IgD-negative memory B cell (primary cell): Measurements from ENCODE around the gene RPS6KA5. TPM values are rescaled to one million over a fixed set of nuclear protein-coding genes. Genes with fewer than 3 reads are reported as not detected.
A peak's percentile ranks its signal among the peaks of the same experiment; 100 is the strongest.
"Not testable (repeated sequence)": the region's sequence is repeated elsewhere in the genome, so short reads cannot be mapped to it uniquely, and the experiment has no call there.

Source experiments
- H3K27ac Mint-ChIP-seq, 3 donors: one replicate each; pipeline ENCODE4 v1.8.0; 2020 to 2022; ENCODE audit warnings: mild to moderate bottlenecking in 3 of 3, mixed read lengths in 3 of 3, moderate library complexity in 1 of 3
- H3K27me3 Mint-ChIP-seq: one replicate; pipeline ENCODE4 v1.8.0; 2021; ENCODE audit warnings: mixed read lengths
- H3K36me3 Mint-ChIP-seq: one replicate; pipeline ENCODE4 v1.8.0; 2020; ENCODE audit warnings: mild to moderate bottlenecking, mixed read lengths
- H3K4me1 Mint-ChIP-seq, 3 donors: one replicate each; pipeline ENCODE4 v1.8.0; 2020 to 2022; ENCODE audit warnings: mixed read lengths in 3 of 3, mild to moderate bottlenecking in 1 of 3
- H3K4me3 Mint-ChIP-seq, 4 donors: one replicate each; pipeline ENCODE4 v1.8.0; 2020 to 2022; ENCODE audit warnings: mild to moderate bottlenecking in 4 of 4, mixed read lengths in 4 of 4, moderate library complexity in 3 of 4
- H3K9me3 Mint-ChIP-seq, 3 donors: one replicate each; pipeline ENCODE4 v1.8.0; 2020 to 2021; ENCODE audit warnings: mixed read lengths in 3 of 3, mild to moderate bottlenecking in 1 of 3
- polyA plus RNA-seq: library from polyadenylated mRNA; unstranded; fragments of 300-500 nt; fragmentation: Illumina TruSeq; gene quantifications from one replicate; pipeline ENCODE4 v1.2.3, GENCODE V29; 2021

Gene RPS6KA5
- 19.0 TPM for polyA plus RNA-seq

DNA sequence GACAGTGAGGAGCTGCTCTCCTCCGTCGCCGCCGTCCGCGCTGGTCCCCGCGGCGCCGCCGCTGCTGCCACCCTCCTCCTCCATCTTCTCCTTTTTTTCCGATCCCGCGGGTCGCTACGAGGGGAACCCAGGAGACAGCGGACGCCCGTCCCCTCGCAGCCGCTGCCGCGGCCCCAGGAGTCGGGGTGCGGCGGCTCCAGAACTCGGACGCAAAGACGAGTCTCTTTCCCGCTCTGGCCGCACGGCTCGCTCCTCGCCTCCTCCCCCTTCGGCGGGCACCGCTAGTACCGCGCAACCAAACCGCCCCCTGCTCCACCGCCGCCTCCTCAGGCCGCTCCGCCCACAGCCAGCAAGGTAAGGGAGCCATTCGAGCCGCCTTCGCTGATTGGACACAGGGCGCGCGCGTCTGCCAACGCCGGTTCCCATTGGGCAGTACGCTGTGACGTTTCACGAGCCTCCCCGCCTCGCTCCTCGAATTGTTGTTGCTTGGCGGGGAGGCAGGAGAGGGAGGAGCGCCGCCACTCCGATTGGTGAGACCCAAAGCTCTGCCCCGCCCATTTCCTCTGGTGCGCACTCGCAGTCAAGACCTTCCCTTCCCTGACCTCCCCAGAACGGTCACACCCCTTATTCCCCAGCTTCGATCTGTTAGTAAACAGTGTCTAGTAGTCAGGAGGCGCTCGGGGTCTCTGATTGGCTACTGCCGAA lies at the start of gene RPS6KA5:
TSS of gene RPS6KA5 (minus strand) at position 291 of the 705 bp plus-strand sequence. CDS start at position 84, 207 bp downstream.
- H3K4me1 Mint-ChIP-seq = peaks cover 29 to 41% (median 38%) of the 10 kb centered on the region in 3 donors
- peak within 1 kb of the TSS in 3 of 4 donors; percentile 83 to 95 (median 94) for H3K4me3 Mint-ChIP-seq
- H3K36me3 Mint-ChIP-seq = peaks cover 1% of the 10 kb centered on the region
- H3K27me3 Mint-ChIP-seq = no peaks in the 10 kb centered on the region
- H3K9me3 Mint-ChIP-seq = no peaks in the 10 kb centered on the region
- H3K27ac Mint-ChIP-seq = peak within 1 kb of the TSS in 2 of 3 donors; percentile 25 to 64

DNA sequence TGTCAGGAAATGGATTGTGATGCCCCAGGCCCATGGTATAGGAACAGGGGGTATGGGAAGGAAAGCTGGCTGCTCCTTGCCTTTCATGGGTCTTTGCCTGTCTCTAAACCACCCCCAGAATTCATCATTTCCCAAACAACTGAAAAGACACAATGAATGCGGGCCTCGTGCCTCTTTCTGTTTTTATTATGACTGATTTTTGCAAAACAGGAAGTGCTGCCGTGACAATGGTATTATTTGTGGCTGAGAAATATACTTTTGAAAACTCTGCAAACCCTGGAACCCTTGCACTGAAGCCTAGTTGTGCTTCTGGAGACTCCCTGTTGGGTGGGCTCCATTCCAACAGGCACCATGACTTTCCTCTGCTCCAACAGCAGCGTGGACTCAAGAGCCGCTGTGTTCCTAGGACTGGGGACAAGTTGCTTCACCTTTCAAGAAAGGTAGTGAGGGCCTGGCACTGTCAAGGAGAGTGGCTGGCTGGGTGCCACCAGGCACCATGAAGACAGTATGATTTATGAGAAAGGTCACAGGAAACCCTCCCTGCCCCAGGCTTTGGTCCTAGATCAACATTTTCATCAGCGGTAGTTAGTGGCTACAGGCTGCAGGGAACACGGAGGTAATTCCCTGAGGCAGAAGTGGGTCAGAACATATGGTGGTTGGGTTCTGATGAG lies 48.6 kb upstream of the RPS6KA5 start:
- Mint-ChIP-seq H3K4me1 (peaks cover 28 to 33% (median 31%) of the 10 kb centered on the region in 3 donors), H3K4me3 (peak overlapping the region in 3 of 4 donors; percentile 10 to 61 (median 24)), H3K27ac (peak overlapping the region; percentile 36 to 94 (median 86))

DNA sequence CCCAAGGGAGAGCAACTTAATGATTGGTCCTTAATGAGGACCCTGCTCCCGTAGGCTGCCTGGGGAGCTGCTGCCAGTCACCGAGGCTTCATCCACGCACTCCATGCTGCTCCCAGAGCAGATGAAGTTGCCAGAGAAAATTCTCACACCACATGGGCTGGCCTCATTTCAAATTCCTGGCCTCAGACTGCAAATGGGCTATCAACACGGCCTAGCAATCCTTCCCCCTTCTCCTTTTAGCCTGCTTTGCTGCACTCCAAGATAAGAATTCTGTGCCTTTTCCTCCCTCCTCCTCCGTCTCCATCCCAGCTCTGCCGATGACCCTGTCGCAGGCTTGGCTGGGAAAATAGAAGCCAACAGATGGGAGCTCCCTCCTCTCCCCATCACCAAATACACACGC lies 42.7 kb upstream of the RPS6KA5 start:
- Mint-ChIP-seq H3K27me3 (no peaks in the 10 kb centered on the region), H3K27ac (no peak overlapping the region), H3K9me3 (no peaks in the 10 kb centered on the region), H3K4me3 (no peak overlapping the region), H3K4me1 (peaks cover 5 to 6% (median 6%) of the 10 kb centered on the region in 3 donors), H3K36me3 (peaks cover 3% of the 10 kb centered on the region)

More for the DNA sequence above, 48.6 kb upstream of the RPS6KA5 start:
- Mint-ChIP-seq H3K9me3 (no peaks in the 10 kb centered on the region), H3K27me3 (no peaks in the 10 kb centered on the region), H3K36me3 (no peaks in the 10 kb centered on the region)

DNA sequence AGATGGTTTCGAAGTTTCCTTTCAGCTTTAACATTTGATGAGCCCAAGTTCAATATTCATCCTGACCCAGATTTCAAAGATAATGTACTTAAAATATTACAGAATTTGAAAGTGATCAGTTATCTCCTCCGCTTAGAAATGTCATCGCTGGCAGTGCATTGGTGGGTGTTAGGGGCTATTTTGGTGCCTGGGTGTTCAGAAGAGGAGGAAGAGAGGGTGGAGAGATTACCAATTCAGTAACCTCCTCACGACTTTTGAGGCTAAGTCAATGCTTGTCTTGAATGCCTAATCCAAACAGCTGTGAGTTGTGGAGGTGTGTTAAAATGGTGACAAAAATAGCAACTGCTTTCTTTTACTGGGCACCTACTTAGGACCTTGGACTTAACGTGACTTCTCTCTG lies 39.7 kb upstream of the RPS6KA5 start:
- Mint-ChIP-seq H3K4me1 (peaks cover 0 to 3% (median 2%) of the 10 kb centered on the region in 3 donors), H3K36me3 (peaks cover 7% of the 10 kb centered on the region), H3K27me3 (no peaks in the 10 kb centered on the region), H3K4me3 (no peak overlapping the region), H3K9me3 (no peaks in the 10 kb centered on the region), H3K27ac (peak overlapping the region in 1 of 3 donors; percentile 88)

DNA sequence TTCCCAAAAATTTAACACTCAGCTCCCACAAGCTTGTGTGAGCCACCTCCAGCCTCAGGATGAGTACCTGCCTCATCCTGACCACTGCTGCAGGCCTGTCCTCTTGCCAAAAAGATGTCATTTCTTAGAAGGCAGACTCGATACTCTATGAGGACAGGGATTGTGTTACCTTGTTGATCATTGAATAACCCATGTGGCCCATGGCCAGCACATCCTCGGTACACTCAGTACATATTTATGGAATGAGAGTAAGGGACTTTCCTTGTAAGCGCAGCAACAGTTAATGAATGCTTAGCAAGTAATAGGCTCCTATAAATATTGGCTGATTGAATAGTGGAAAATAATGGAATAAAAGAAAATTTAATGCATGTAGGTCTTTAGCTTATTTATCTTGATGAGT lies 38.1 kb upstream of the RPS6KA5 start:
- Mint-ChIP-seq H3K9me3 (no peaks in the 10 kb centered on the region), H3K4me1 (peaks cover 0 to 3% (median 2%) of the 10 kb centered on the region in 3 donors), H3K4me3 (no peak overlapping the region), H3K27ac (no peak overlapping the region), H3K36me3 (peaks cover 6% of the 10 kb centered on the region), H3K27me3 (no peaks in the 10 kb centered on the region)

DNA sequence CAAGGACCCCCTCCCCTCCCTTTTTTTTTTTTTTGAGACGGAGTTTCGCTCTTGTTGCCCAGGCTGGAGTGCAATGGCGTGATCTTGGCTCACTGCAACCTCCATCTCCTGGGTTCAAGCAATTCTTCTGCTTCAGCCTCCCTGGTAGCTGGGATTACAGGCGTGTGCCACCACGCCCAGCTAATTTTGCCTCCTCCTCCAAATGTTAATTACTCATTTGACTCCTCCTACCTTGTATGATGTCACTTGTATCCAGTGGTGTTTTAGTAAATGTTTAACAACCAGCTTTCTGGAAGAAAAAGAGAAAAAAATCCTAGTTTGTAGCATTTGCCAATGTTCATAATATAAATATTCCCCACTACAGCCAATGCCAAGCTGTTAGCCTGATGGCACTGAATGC lies 37.2 kb upstream of the RPS6KA5 start:
- peak overlapping the region in 1 of 3 donors; percentile 86 for H3K27ac Mint-ChIP-seq
- H3K9me3 Mint-ChIP-seq, H3K36me3 Mint-ChIP-seq, H3K4me1 Mint-ChIP-seq, H3K27me3 Mint-ChIP-seq, H3K4me3 Mint-ChIP-seq: not testable (repeated sequence)

DNA sequence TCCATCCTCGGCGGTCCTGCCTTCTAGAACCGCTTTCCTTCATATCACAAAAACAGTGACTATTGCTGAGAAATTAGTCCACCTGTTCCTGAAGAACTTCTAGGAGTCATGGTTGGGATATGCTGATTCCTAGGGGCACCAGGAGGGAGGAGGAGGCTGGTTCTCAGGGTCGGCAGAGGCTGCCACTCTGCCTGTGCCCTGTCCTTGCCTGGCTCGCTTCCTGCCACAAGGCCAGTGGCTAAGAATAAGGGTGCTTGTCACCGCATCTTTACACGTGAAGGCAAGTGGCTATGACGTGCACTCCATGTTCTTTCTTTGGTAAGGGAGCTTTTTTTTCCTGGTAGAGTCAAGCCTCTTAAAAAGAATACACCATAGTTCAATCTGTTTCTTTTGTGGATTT lies 34.7 kb upstream of the RPS6KA5 start:
- H3K27ac Mint-ChIP-seq = no peak overlapping the region
- H3K36me3 Mint-ChIP-seq = peaks cover 4% of the 10 kb centered on the region
- no peaks in the 10 kb centered on the region for H3K9me3 Mint-ChIP-seq
- H3K4me1 Mint-ChIP-seq = peaks cover 0 to 3% (median 2%) of the 10 kb centered on the region in 3 donors
- no peaks in the 10 kb centered on the region for H3K27me3 Mint-ChIP-seq
- H3K4me3 Mint-ChIP-seq = no peak overlapping the region

DNA sequence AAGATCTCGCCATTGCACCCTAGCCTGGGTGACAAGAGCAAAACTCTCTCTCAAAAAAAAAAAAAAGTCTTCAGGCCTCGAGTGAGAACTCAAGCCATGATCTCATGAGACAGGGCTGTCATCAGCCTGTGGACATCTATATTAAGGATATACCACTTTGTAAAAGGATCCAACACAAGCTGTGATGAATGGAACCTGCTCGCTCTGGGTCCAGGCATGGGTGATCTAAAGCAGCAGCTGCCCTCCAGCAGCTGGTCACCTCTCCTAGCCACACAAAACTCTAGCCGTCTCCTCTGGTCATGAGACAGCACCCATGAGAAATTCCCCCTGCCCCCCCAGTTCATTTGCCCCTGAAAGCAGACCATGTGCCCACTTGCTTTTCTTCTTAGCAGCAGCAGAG lies 34.3 kb upstream of the RPS6KA5 start:
- H3K4me1 Mint-ChIP-seq = peaks cover 0 to 3% (median 2%) of the 10 kb centered on the region in 3 donors
- no peak overlapping the region for H3K27ac Mint-ChIP-seq
- H3K4me3 Mint-ChIP-seq = no peak overlapping the region
- H3K27me3 Mint-ChIP-seq = no peaks in the 10 kb centered on the region
- no peaks in the 10 kb centered on the region for H3K9me3 Mint-ChIP-seq
- peaks cover 4% of the 10 kb centered on the region for H3K36me3 Mint-ChIP-seq

DNA sequence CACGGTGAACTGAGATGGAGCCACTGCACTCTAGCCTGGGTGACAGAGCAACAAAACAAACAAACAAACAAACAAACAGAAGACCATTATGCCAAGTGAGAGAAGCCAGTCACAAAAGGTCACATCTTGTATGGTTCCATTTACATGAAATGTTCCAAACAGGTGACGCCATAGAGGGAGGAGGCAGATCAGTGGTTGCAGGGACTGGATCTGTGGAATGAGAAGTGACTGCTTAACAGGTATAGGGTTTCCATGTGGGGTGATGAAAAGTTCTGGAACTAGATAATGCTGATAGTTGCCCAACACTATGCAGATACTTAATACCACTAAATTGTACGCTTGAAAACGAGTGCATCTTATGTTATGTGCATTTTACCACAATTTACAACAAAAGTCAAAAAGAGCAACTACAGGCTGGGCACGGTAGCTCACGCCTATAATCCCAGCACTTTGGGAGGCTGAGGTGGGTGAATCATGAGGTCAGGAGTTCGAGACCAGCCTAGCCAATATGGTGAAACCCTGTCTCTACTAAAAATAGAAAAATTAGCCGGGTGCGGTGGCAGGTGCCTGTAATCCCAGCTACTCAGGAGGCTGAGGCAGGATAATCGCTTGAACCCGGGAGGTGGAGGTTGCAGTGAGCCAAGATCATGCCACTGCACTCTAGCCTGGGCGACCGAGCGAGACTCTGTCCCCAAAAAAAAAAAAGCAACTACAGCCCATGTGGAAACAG lies 33.5 kb upstream of the RPS6KA5 start:
- H3K27me3 Mint-ChIP-seq, H3K4me3 Mint-ChIP-seq, H3K36me3 Mint-ChIP-seq, H3K9me3 Mint-ChIP-seq, H3K27ac Mint-ChIP-seq, H3K4me1 Mint-ChIP-seq: not testable (repeated sequence)

DNA sequence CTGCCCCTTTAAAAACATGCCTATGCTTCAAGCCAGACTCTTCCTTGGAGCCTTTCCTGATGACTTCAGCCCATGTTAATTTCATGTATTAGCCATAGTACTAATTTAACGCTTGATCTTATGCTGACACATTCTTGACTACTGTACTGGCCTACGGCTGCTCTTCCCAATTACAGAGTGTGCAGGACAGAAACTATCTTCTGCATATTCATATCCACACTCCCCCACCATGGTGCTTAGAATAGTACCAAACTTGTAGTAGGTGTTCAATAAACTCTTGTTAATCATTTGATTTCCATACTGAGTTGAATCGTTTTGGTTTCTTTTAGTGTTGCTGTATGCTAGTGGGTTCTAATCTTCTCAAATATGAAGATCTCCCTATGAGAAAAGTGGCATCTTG lies 31.6 kb upstream of the RPS6KA5 start:
- no peak overlapping the region for H3K27ac Mint-ChIP-seq
- H3K27me3 Mint-ChIP-seq = no peaks in the 10 kb centered on the region
- H3K4me1 Mint-ChIP-seq = peaks cover 1 to 6% (median 5%) of the 10 kb centered on the region in 3 donors
- peaks cover 4% of the 10 kb centered on the region for H3K36me3 Mint-ChIP-seq
- no peaks in the 10 kb centered on the region for H3K9me3 Mint-ChIP-seq
- no peak overlapping the region for H3K4me3 Mint-ChIP-seq

DNA sequence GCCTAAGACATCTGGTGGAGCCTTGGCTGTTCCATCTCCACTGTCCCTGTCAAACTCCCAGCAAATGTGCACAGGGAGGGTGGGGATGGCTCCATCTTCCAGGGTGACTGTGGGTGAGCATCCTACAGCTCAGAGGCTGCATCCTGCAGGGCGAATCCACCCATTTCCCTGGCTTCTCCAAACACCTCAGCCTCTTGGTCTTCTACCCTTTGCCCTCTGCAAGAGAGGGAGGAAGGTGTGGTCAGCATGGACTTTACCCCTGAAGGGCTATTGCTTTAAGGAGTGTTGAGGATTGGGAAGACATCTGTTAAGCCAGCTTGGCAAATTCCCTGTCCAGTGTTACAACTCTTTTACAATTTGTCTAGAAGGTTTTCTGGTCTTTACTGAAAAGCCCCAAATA lies 30.3 kb upstream of the RPS6KA5 start:
- Mint-ChIP-seq H3K9me3 (no peaks in the 10 kb centered on the region), H3K36me3 (no peaks in the 10 kb centered on the region), H3K27ac (no peak overlapping the region), H3K4me3 (no peak overlapping the region), H3K4me1 (peaks cover 0 to 8% (median 7%) of the 10 kb centered on the region in 3 donors), H3K27me3 (no peaks in the 10 kb centered on the region)

DNA sequence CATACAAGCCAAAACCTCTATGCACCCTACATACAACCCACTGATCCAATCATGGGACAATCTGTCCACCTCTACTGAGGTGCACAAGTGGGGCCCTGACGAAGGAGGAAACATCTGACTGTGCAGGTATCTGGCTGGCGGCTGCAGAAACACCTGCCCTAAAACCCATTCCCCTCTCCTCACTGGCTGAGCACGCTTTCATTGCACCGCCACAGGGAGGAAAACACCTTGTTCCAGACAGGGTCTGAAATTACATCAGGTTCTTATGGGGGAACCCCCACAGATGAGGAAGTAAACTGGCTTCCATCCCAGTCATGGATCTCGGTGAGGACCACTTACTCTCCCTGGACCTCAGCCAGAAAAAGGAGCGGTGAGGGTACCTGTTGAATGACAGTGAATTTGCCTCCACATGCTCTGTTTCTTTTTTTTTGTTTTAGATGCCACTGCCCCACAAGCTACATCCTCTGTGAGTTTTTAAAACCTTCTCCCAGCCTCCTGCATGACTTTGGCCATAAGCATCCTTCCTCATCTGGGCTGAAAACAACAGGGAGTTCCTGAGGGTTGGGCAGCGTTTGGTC lies 29.6 kb upstream of the RPS6KA5 start:
- Mint-ChIP-seq H3K27ac (peak overlapping the region in 1 of 3 donors; percentile 76), H3K27me3 (no peaks in the 10 kb centered on the region), H3K36me3 (no peaks in the 10 kb centered on the region), H3K9me3 (no peaks in the 10 kb centered on the region), H3K4me1 (peaks cover 0 to 8% (median 7%) of the 10 kb centered on the region in 3 donors), H3K4me3 (no peak overlapping the region)

DNA sequence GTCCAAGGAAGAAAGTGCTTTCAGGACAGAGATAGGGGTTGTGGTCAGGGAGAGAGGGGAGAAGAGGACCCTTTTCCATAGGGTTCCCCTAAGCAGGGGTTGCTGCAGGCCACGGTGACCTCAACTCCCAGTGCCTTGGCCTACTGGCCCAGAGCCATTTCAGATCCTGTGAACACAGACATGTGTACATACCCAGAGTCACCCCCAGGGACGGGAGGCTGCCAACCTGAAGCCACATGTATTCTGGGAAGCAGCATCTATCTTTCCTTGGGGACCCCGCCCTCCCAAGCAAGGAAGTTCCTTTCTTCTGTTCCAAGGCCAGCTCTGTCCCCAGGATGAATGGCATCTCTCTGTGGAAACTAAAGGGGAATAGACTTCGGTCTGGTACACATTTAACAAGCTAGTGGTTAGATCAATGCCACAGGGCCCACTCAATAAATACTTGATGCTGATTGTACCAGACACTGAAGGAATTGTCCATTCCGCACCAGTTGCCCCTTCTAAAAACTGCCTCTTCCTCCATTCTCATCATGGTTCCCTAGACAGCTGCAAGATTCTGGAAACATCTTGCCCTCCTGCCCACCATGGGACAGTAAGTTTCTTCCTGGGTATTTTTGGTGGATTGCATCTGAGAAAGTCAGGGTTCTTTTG lies 28.3 kb upstream of the RPS6KA5 start:
- Mint-ChIP-seq H3K4me3 (no peak overlapping the region), H3K27ac (no peak overlapping the region), H3K36me3 (peaks cover 2% of the 10 kb centered on the region), H3K9me3 (no peaks in the 10 kb centered on the region), H3K4me1 (peaks cover 0 to 8% (median 7%) of the 10 kb centered on the region in 3 donors), H3K27me3 (no peaks in the 10 kb centered on the region)

DNA sequence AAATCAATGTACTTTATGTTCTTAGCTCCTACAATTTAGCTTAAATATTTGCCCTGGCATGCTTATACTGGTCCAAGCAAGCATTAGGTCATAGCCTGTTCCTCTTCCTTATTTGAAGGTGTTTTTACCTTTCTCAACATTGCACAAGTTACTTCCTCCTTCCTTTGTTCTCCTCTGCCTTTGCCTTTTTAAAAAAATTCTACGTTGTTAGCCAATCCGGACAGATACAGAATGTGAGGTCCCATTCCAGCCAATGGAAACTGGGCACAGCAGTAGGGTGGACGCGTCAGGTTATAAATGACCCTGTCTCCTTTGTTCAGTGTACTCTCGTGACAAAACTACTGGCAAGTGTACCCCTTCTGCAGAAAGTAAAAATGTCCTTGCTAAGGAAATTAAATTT lies 27.0 kb upstream of the RPS6KA5 start:
- H3K36me3 Mint-ChIP-seq, H3K27me3 Mint-ChIP-seq, H3K27ac Mint-ChIP-seq, H3K4me3 Mint-ChIP-seq, H3K4me1 Mint-ChIP-seq, H3K9me3 Mint-ChIP-seq: not testable (repeated sequence)

DNA sequence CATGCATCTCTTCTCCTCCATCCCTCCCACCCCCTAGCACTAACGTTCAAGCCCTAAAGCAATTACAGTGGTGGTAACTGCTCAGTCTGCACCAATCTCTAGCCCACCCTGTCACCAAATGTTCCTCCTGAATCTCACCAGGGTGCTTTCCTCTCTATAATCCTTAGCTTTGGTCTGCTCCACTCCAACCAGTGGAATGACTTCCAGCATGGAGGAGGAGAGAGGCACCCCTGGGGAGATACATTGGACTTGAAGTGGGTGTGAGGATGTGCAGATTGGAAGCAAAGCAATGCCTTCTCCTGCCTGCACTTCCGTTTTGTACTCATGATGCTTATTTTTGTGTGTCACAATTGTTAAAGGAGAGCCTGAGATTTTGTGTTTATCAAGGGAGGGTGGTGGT lies 24.1 kb upstream of the RPS6KA5 start:
- no peak overlapping the region for H3K27ac Mint-ChIP-seq
- H3K36me3 Mint-ChIP-seq = peaks cover 16% of the 10 kb centered on the region
- H3K4me1 Mint-ChIP-seq = peaks cover 4 to 8% (median 7%) of the 10 kb centered on the region in 3 donors
- no peak overlapping the region for H3K4me3 Mint-ChIP-seq
- no peaks in the 10 kb centered on the region for H3K27me3 Mint-ChIP-seq
- no peaks in the 10 kb centered on the region for H3K9me3 Mint-ChIP-seq
